Cardiac fibroblast (primary cell): Measurements from ENCODE around the gene PARP1.

Experiments used
- DNase-seq, 2 donors: peaks; one replicate each; pipeline versions ENCODE4 v3.0.0 to v3.0.0-alpha.2; 2010; ENCODE audit warnings: low read depth in 2 of 2
- H3K4me3 ChIP-seq, 2 donors: replicated peaks in 1 of 2; 1 replicate in 1 of 2; 2 replicates in 1 of 2; pipeline ENCODE4 v1.5.1; 2011; ENCODE audit warnings: low read depth in 2 of 2, low read length in 2 of 2, mild to moderate bottlenecking in 2 of 2, moderate library complexity in 1 of 2
- TF ChIP-seq, protein P1 (sequence below): IDR thresholded peaks from one replicate; pipeline ENCODE4 v1.5.1; 2011; ENCODE audit warnings: low read depth, mild to moderate bottlenecking, low read length, inconsistent platforms

The PARP1 gene

DNA sequence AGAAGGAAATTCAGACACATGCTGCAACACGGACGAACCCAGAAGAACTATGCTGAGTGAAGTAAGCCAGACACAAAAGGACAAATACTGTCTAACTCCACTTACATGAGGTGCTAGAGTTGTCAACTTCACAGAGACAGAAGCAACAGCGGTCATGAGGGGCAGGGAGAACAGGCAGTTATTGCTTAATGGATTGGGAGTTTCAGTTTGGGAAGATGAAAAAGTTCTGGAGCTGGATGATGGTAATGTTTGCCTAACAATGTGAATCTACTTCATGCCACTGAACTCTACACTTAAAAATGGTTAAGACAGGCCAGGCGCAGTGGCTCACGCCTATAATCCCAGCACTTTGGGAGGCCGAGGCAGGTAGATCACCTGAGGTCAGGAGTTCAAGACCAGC is 12.1 kb downstream of the PARP1 start:
- DNase-seq, result no peak
- H3K4me3 ChIP-seq, result no peak overlapping the region
- TF ChIP-seq, protein P1, sequence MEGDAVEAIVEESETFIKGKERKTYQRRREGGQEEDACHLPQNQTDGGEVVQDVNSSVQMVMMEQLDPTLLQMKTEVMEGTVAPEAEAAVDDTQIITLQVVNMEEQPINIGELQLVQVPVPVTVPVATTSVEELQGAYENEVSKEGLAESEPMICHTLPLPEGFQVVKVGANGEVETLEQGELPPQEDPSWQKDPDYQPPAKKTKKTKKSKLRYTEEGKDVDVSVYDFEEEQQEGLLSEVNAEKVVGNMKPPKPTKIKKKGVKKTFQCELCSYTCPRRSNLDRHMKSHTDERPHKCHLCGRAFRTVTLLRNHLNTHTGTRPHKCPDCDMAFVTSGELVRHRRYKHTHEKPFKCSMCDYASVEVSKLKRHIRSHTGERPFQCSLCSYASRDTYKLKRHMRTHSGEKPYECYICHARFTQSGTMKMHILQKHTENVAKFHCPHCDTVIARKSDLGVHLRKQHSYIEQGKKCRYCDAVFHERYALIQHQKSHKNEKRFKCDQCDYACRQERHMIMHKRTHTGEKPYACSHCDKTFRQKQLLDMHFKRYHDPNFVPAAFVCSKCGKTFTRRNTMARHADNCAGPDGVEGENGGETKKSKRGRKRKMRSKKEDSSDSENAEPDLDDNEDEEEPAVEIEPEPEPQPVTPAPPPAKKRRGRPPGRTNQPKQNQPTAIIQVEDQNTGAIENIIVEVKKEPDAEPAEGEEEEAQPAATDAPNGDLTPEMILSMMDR, result no peak

DNA sequence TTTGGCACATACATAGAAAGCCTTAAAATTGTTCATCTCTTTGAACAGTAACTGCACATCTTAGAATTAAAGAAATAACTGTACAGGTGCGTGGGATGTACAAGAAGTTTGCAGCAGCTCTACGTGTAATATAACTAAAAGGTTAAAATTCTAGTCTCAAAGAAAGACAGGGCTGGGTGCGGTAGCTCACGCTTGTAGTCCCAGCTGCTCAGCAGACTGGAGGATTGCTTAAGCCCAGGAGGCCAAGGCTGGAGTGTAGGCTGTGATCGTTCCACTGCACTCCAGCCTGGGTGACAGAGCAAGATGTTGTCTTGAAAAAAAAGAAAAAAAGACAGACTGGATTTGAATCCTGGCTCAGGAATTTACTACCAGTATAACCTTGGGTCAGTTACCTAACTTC is 13.4 kb downstream of the PARP1 start:
- TF ChIP-seq, protein P1, result no peak
- no peak overlapping the region for H3K4me3 ChIP-seq
- no peak for DNase-seq

DNA sequence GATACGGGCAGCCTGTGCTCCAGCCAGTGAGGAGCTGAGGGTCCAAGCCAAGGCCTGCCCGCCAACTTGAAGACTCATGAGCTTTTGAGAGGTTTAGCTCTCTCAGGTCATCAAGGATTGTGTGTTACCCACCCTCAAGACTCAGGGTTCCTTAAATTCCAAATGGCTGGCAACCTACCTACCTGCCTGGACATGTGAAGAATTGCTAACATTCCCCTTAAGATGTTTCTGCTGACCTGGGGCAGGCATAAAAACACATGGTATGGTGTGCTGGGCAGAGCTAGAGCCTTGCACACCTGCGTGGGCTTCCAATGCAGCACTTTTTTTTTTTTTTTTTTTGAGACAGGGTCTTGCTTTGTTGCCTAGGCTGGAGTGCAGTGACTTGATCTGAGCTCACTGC is 17.2 kb downstream of the PARP1 start:
- TF ChIP-seq, protein P1, result no peak
- H3K4me3 ChIP-seq, result no peak overlapping the region
- DNase-seq, result no peak

DNA sequence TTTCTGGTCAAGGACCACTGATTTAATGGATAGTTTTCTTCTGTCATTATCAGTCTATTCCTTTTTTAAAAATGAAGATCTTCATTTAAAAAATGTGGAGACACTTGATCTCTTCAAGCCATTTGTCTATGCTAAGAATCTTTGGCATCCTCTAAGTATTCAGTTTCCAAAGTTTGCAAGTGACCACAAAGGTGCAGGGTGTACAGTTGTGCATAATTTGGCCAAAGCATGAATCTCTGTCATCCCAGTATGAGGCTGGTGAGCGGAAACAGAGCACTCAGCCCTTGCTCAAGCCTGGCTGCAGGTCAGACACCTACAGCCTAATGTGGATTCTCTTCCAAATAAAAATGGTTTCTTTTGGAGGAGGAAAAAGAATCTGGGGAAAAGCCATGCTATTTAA is 19.8 kb downstream of the PARP1 start:
- DNase-seq, result no peak
- H3K4me3 ChIP-seq, result no peak overlapping the region
- TF ChIP-seq, protein P1, result no peak

DNA sequence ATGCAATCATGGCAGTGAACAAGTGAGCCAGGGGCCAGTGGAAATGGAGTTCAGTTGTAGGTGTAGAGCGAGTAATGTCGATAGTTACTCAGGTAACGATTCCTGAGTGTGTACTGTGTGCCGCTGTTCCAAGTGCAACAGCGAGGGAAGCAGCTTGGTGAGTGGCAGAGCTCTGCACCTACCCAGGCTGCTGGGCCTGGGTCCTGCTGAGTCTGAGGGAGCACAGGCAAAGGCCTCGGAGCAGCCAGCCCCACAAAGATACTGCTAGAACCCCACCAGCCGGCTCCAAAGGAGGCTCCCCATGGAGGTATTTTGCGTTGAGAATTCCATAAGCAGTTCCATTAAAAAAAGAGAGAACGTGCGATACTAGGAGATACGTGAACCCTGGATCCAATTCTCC is 23.2 kb downstream of the PARP1 start:
- no peak overlapping the region for H3K4me3 ChIP-seq
- TF ChIP-seq, protein P1, result no peak
- DNase-seq, result no peak

DNA sequence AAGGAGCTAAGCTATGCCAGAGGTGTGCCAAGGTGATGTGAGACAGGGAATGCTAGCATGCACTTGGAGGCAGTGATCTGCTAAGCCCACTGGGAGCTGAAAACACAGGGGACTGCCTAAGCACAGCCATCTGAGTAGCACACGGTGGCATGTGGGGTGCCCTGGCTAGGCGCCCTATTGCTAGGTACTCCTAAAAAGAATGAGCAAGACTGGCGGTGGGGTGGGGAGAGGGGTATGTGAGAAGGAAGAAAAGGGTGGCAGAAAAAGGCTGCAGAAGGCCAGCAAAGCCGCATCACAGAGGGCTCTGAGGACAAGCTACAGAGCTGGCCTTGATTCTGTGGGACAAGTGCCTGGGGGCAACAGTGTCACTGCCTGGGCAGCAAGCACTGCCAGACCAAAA is 23.9 kb downstream of the PARP1 start:
- TF ChIP-seq, protein P1, result no peak
- DNase-seq, result no peak
- no peak overlapping the region for H3K4me3 ChIP-seq

DNA sequence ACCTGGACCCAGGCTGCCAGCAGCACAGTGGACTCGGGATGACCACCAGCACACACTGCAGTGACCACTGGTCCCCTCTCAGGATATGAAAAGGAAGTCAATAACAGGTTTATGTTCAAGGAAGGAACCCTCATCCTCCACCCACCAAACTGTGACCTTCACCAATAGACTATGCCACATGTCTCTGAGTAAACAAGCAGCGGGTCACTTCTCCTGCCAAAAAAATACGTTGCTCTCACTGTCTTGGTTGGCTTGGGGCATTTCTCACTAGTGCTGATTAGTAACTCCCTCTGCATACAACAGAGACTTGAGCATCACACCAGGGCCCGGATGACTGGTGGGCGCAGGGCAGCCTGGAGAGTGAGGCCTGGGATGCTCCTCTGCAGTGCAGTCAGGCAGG is 25.9 kb downstream of the PARP1 start:
- TF ChIP-seq, protein P1, result no peak
- H3K4me3 ChIP-seq, result no peak overlapping the region
- no peak for DNase-seq
